Panc1 (cell line): Measurements from ENCODE around the gene NUP93. TPM values are rescaled to one million over a fixed set of nuclear protein-coding genes. Genes with fewer than 3 reads are reported as not detected.

Experiments
- ATAC-seq: fragments of 200-7000 bp; cut with Tn5 transposase; 2 replicates; pipeline ENCODE4 v1.9.1; 2020; ENCODE audit warnings: mild to moderate bottlenecking, moderate library complexity
- BruUV-seq: library from RNA; stranded (reverse); fragments of 400-500 nt; replicated peaks from 2 replicates; lab custom pipeline; 2021; lab: Mats Ljungman, UMichigan
- CTCF ChIA-PET: fragments of 300-600 bp; sonication (Branson Sonifier 250); formaldehyde crosslinking; loops from one replicate; lab custom pipeline; 2022; ENCODE audit warnings: antibody characterized with exemption; lab: Charles Lee
- POLR2A ChIA-PET: fragments of 300-600 bp; sonication (Branson Sonifier 250); formaldehyde crosslinking; loops from one replicate; lab custom pipeline; 2022; ENCODE audit warnings: antibody characterized with exemption; lab: Charles Lee
- DNase-seq: peaks from one replicate; pipeline ENCODE4 v3.0.0-alpha.2; 2010; ENCODE audit warnings: low read depth, low spot score
- H3K27ac ChIP-seq: 2 replicates; pipeline ENCODE4 v1.5.1; 2011; ENCODE audit warnings: mild to moderate bottlenecking, low read length, inconsistent platforms
- H3K27me3 ChIP-seq: fragments of 200-500 bp; sonication (Bioruptor generic); 2 replicates; pipeline ENCODE4 v1.6.0; 2014; ENCODE audit warnings: low read length, inconsistent platforms; ENCODE audit not compliant: control insufficient read depth, insufficient read depth
- H3K36me3 ChIP-seq: fragments of 200-500 bp; sonication (Bioruptor generic); 2 replicates; pipeline ENCODE4 v1.5.1; 2014; ENCODE audit warnings: inconsistent platforms, mild to moderate bottlenecking, low read length, moderate library complexity; ENCODE audit not compliant: control insufficient read depth, insufficient read depth
- H3K4me1 ChIP-seq: 2 replicates; pipeline ENCODE4 v1.5.1; 2011; ENCODE audit warnings: inconsistent platforms, mild to moderate bottlenecking, low read length, moderate library complexity; ENCODE audit not compliant: control insufficient read depth, insufficient read depth
- H3K4me3 ChIP-seq, 2 experiments: 2 replicates each; pipeline ENCODE4 v1.5.1; 2011 to 2012; ENCODE audit warnings: low read depth in 2 of 2, low read length in 2 of 2, mild to moderate bottlenecking in 2 of 2, inconsistent platforms in 1 of 2, moderate library complexity in 1 of 2
- H3K9me3 ChIP-seq: fragments of 200-500 bp; sonication (Bioruptor generic); 2 replicates; pipeline ENCODE4 v1.5.1; 2014; ENCODE audit warnings: low read depth, mild to moderate bottlenecking, inconsistent platforms, low read length, moderate library complexity; ENCODE audit not compliant: control insufficient read depth, insufficient read depth
- CTCF ChIP-seq: fragments of 450-650 bp; IDR thresholded peaks from 2 replicates; pipeline ENCODE4 v1.5.1; 2017; ENCODE audit warnings: mild to moderate bottlenecking
- POLR2AphosphoS5 ChIP-seq: IDR thresholded peaks from 2 replicates; pipeline ENCODE4 v1.6.1; 2012; ENCODE audit warnings: mild to moderate bottlenecking, low read depth, low read length, moderate library complexity
- REST ChIP-seq, 2 experiments: IDR thresholded peaks; 2 replicates each; pipeline ENCODE4 v1.6.1; 2011 to 2012; ENCODE audit warnings: low read depth in 2 of 2, control low read depth in 1 of 2, low read length in 1 of 2, mild to moderate bottlenecking in 1 of 2, moderate library complexity in 1 of 2; ENCODE audit not compliant: insufficient read depth in 1 of 2
- SIN3A ChIP-seq: IDR thresholded peaks from 2 replicates; pipeline ENCODE4 v1.6.1; 2012; ENCODE audit warnings: low read depth, mild to moderate bottlenecking, low read length, moderate library complexity, borderline replicate concordance; ENCODE audit not compliant: insufficient read depth
- TCF7L2 ChIP-seq: IDR thresholded peaks from 2 replicates; pipeline ENCODE4 v1.6.1; 2011; ENCODE audit warnings: mild to moderate bottlenecking, low read depth, low read length, inconsistent platforms
- in situ Hi-C: cut with HindIII; loops from 2 replicates; pipeline ENCODE4 v1.10.0; 2016; ENCODE audit warnings: low sequenced_read_pairs, low pct_unique_long_range_greater_than_20kb
- intact Hi-C: fragments of 100-400 bp; cut with micrococcal nuclease; formaldehyde crosslinking; loops from one replicate; pipeline ENCODE4 v1.10.0; 2022; ENCODE audit not compliant: unreplicated experiment
- total RNA-seq: library from RNA; stranded (reverse); gene quantifications from one replicate; pipeline ENCODE4 v1.2.1, GENCODE V29; 2021; ENCODE audit not compliant: unreplicated experiment

NUP93 gene
- total RNA-seq, 1 experiment from 2014 or later: 88.5 TPM

GRCh38 chr16:56838622-56839337 lies 108.9 kb downstream of the NUP93 start:
- Histone ChIP-seq H3K27ac (no peak overlapping the region), H3K4me3 (no peak overlapping the region), H3K9me3 (no peaks in the 10 kb centered on the region), H3K4me1 (no peaks in the 10 kb centered on the region), H3K36me3 (peaks cover 6% of the 10 kb centered on the region; the same call in 1 of the 2 replicates), H3K27me3 (no peaks in the 10 kb centered on the region)
- ChIA-PET POLR2A (no interaction called here), CTCF (interaction anchor here (0.6 kb wide), 2 partner anchors 49 to 72 kb away, joined by 3 to 7 read pairs; no protein-coding TSS in a partner anchor)
- no peak for DNase-seq
- intact Hi-C loops (no loop called here), in situ Hi-C loops (no loop called here)
- no TSS peak for BruUV-seq
- TF ChIP-seq POLR2AphosphoS5 (no peak), REST (IDR thresholded peaks at IDR 0.05; ENCODE audit: insufficient read depth in 1 of 2, low read depth in 2 of 2, low read length in 1 of 2) (no peak), SIN3A (no peak), TCF7L2 (no peak), CTCF (no peak)
- no peak for ATAC-seq

- intact Hi-C loops (no loop called here), in situ Hi-C loops (no loop called here)
- Histone ChIP-seq H3K4me1 (no peaks in the 10 kb centered on the region), H3K27me3 (no peaks in the 10 kb centered on the region), H3K27ac (no peak overlapping the region), H3K36me3 (peaks cover 3% of the 10 kb centered on the region; the same call in 1 of the 2 replicates), H3K9me3 (no peaks in the 10 kb centered on the region), H3K4me3 (no peak overlapping the region)
- TF ChIP-seq REST (IDR thresholded peaks at IDR 0.05; ENCODE audit: insufficient read depth in 1 of 2, low read depth in 2 of 2, low read length in 1 of 2) (no peak), TCF7L2 (no peak), POLR2AphosphoS5 (no peak), CTCF (no peak)
- DNase-seq: no peak
- no TSS peak for BruUV-seq
- ChIA-PET CTCF (no interaction called here), POLR2A (no interaction called here)
- no peak for ATAC-seq
Observed at GRCh38 chr16:56841233-56841632, 111.3 kb downstream of the NUP93 start.
